ENCODE results near the gene GPC6.

DNA sequence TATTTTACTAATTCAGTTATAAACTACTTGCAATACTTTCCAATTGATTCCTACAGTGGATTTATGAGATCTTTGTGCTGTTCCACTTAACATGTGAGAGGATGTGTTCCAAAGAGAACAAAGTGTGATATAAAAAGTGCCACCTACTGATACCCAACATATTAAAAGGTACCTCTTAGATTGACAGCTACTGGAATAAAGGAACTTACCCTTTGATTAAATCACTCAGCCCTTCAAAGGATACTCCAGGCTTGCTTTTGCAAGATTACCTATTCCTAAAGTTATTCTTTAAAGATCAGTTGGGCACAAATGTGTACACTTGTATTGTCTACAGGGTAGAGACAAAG lies 1187.0 kb downstream of the GPC6 start:
- TF ChIP-seq POLR2AphosphoS5 (IDR thresholded peaks at IDR 0.05) = no peak
- TF ChIP-seq, protein P1, sequence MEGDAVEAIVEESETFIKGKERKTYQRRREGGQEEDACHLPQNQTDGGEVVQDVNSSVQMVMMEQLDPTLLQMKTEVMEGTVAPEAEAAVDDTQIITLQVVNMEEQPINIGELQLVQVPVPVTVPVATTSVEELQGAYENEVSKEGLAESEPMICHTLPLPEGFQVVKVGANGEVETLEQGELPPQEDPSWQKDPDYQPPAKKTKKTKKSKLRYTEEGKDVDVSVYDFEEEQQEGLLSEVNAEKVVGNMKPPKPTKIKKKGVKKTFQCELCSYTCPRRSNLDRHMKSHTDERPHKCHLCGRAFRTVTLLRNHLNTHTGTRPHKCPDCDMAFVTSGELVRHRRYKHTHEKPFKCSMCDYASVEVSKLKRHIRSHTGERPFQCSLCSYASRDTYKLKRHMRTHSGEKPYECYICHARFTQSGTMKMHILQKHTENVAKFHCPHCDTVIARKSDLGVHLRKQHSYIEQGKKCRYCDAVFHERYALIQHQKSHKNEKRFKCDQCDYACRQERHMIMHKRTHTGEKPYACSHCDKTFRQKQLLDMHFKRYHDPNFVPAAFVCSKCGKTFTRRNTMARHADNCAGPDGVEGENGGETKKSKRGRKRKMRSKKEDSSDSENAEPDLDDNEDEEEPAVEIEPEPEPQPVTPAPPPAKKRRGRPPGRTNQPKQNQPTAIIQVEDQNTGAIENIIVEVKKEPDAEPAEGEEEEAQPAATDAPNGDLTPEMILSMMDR (IDR thresholded peaks at IDR 0.05) = no peak
